GM19239 (cell line): ENCODE data around the gene TACR1.

Source experiments
- DNase-seq: peaks from one replicate; pipeline ENCODE4 v3.0.0; 2011; ENCODE audit warnings: low spot score; ENCODE audit not compliant: insufficient read length
- FAIRE-seq: peaks from 2 replicates; lab custom pipeline; 2011; peaks lifted over from hg19 to GRCh38; lab: Jason Lieb, UNC

TACR1 gene

DNA sequence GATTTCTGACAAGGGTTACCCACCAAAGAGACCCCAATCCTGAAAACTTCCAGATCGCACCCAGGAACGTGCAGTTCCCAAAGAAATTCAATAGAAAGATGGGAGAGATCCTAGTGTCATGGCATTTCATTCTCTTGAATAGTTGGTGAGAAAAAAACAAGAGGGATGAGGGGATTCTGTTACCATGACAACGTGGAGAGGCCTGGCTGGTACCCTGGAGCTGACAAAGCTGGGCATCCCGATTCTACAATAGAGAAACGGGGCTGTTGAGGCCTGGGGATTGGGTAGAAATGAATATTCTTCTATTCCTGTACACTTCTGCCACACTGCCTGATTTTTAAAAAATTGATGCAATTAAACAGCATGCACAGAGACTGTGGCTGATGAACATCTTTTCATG, 199.9 kb downstream of the TACR1 start:
- no peak for FAIRE-seq
- DNase-seq: no peak
